Stimulated activated CD4-positive, alpha-beta T cell treated with anti-CD3 and anti-CD28 coated beads, Interleukin-4, amount 100 ng/mL, for 1 hour (primary cell): ENCODE measurements around the gene CSNK1G3.
"Not testable (repeated sequence)": the region's sequence is repeated elsewhere in the genome, so short reads cannot be mapped to it uniquely, and the experiment has no call there.

Experiments
- DNase-seq: peaks from one replicate; pipeline ENCODE4 v3.0.0-alpha.2; 2020

Gene CSNK1G3

GRCh38 chr5:123561230-123561629, 49.3 kb downstream of the CSNK1G3 start:
- no peak for DNase-seq

GRCh38 chr5:123571927-123572326, 60.0 kb downstream of the CSNK1G3 start:
- DNase-seq = no peak

DNA sequence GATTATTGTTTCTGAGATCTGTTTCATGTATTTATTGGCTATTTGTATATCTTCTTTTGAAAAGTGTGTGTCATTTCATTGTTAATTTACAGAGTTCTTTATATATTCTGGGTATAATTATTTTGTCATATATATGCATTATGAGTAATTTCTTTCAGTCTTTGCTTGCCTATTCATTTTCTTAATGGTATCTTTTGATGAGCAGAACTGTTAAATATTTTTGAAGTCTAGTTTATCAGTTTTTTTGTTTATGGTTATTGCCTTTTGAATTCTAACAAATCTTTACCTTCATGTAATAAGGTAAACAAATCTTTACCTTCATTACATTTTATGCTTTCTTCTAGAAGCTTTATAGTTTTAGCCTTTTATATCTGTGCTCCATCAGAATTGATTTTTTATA, 66.4 kb downstream of the CSNK1G3 start:
- no peak for DNase-seq

DNA sequence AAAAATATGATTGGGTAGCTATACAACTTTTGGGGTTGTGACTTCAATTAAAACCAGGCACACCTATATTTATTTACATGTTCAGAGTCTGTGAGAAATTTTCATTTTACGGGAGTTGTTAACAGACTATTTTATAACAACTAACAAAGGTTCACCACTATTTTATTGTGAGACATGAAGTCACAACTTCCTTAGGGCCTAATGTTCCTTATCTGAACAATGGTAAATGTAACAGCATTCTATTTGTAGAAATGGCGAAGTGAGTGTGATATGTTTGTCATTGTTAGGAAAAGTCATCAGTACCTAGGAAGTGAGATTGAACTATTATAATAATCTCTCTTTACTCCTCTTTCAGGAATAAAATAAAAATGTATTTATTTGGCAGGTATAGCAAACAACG, 67.4 kb downstream of the CSNK1G3 start:
- DNase-seq = no peak

- DNase-seq = no peak
Observed at GRCh38 chr5:123582550-123583285, 70.7 kb downstream of the CSNK1G3 start.

GRCh38 chr5:123585871-123586270, 73.9 kb downstream of the CSNK1G3 start:
- DNase-seq = no peak

GRCh38 chr5:123594434-123594833, 82.5 kb downstream of the CSNK1G3 start:
- DNase-seq = no peak

DNA sequence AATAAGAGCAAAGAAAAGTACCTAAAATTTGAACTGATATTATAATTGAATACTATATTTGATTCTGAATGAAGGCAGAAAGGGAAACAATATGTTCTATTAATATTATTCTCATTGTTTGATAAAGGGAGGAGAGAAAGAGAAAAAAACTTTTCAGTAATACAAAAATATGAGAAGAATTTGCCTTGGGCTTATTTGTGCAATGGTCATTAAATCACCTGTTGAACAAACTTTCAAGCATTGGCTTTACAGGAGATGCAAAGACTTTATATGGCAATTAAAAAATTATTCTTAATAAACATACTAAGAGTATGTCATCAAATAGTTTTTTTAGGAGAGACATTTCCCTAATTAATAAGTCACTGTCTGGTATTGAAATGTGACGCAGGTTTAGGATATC, 85.0 kb downstream of the CSNK1G3 start:
- DNase-seq = no peak

DNA sequence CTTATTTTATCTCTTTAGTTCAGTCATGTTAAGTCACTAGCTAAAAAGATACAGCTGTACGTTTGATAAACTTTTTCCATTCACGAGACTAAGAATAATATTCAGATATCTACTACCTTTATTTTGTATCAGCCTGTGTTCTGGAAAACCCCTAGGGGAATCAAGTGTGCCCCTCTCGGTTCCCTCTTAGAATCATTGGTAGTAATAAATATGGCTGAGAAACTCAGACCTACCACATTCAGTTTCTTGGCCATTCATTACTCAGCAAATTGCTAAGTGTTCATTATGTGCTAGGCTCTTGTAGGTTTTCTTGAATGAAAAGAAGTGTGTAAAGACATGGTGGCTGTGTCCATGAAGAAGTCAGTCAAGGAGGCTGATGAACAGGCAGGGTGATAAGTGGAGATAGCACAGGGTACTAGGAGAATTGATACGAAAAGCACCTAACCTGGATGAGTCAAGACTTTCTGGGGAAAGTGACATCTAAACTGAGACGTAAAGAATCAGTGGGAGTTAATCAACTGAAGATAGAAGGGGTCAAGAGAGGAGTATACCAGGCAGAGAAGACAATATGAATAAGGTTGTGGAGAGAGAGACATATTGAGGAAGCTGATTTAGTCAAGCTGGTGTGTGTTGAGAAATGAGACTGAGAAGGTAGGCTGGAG, 86.2 kb downstream of the CSNK1G3 start:
- DNase-seq = no peak

- DNase-seq = no peak
Observed at GRCh38 chr5:123599171-123599570, 87.2 kb downstream of the CSNK1G3 start.

- no peak for DNase-seq
Observed at GRCh38 chr5:123601610-123602009, 89.6 kb downstream of the CSNK1G3 start.

- DNase-seq = no peak
Observed at GRCh38 chr5:123605822-123606221, 93.8 kb downstream of the CSNK1G3 start.

- DNase-seq = no peak
Observed at GRCh38 chr5:123610209-123610608, 98.2 kb downstream of the CSNK1G3 start.

GRCh38 chr5:123610665-123611405, 98.9 kb downstream of the CSNK1G3 start:
- DNase-seq = no peak

- DNase-seq = no peak
Observed at GRCh38 chr5:123611406-123611709, 99.4 kb downstream of the CSNK1G3 start.

DNA sequence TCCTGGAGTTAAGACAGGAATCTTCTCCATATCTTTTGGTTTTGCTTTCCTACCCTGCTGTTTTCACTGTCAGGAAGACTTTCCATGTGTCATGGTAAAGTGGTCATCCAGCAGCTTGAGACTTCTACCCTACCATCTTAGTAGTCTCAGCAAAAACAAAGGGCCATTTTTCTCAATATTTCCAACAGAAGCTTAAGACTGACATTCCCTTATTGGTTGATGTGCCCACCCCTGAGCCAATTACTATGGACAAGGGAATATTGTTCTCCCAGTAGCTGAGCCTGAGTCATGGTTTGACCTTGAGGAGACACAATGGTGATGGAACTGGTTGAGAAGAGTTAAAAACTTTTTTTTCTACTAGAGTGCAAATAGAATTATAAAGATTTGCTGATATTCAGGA, 105.6 kb downstream of the CSNK1G3 start:
- DNase-seq = no peak

- no peak for DNase-seq
Observed at GRCh38 chr5:123626051-123626450, 114.1 kb downstream of the CSNK1G3 start.

- no peak for DNase-seq
Observed at GRCh38 chr5:123628860-123629544, 117.0 kb downstream of the CSNK1G3 start.

GRCh38 chr5:123636006-123636405, 124.0 kb downstream of the CSNK1G3 start:
- no peak for DNase-seq

DNA sequence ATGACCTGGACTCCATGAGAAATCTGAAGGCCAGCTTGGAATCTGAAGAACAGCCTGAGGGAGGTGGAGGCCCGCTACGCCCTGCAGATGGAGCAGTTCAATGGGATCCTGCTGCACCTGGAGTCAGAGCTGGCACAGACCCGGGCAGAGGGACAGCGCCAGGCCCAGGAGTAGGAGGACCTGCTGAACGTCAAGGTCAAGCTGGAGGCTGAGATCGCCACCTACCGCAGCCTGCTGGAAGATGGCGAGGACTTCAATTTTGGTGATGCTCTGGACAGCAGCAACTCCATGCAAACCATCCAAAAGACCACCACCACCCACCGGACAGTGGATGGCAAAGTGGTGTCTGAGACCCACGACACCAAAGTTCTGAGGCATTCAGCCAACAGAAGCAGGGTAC, 125.1 kb downstream of the CSNK1G3 start:
- DNase-seq = not testable (repeated sequence)

DNA sequence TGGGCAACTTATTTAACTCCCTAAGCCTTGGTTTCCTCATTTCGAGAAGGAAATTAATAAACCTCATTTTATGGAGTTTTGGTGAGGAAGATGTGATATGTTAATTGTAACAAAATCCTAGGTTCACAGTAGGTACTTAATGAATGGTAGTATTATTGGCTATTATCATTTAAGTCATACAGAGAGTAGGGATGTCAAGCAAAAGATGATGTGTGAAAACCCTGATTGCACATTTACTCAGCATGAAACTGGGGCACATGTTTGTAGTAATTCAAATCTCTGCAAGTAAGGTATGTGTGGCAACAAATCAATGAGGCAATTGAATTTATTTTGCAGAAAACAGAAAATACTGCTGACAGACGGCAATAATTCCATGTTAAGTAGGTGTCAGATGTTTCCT, 127.3 kb downstream of the CSNK1G3 start:
- no peak for DNase-seq

DNA sequence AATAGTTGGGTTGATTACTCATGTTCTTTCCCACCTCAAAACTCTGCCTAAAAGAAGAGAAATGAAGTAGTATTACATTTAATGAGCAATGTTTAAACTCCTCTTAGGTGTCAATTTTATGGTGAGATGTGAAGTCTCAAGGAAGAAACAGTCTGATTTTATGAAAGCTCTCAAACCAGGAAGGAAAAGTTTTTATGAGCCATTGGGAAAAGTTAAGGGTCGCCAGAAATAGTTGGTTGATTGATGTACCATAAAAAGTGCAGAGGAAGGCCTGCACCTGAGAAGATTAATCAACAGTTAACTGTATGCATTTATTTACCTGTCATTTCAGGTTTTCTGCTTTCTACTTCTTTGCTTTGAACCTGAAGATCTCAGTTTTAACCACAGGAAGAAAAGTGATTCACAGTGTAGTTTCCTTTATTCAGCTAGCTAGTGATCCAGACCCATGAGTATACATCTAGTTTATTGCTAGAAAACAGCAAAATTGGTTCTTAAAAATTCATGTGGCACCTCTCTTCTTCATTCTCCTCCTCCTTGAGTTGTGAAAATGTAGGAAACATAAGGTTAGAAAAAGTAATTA, 133.1 kb downstream of the CSNK1G3 start:
- DNase-seq = no peak

DNA sequence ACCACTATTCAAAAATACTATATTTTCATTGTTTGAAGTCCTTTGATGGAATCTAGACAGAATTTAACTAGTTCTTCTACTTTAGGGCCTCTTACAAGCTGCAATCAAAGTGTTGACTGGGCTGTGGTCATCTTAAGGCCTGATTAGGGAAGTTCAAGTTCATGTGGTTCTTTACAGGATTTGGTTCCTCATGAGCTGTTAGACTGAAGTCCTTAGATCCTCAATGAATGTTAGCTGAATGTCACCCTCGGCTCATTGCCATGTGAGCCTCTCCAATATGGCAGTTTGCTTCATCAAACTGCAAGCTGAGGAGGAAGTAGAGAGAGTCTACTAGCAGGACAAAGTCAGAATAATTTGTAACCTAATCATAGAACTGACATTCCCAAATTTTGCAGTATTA, 135.1 kb downstream of the CSNK1G3 start:
- DNase-seq = no peak
